GM21526 (cell line): Measurements from ENCODE around the gene OAS2.

Experiments
- ATAC-seq: cut with Tn5 transposase; IDR thresholded peaks from one replicate; pipeline ENCODE4 v1.9.1; 2021; ENCODE audit warnings: moderate library complexity; ENCODE audit not compliant: unreplicated experiment, low FRiP score

Gene OAS2

GRCh38 chr12:113007166-113007565 is 28.8 kb downstream of the OAS2 start:
- no peak for ATAC-seq

GRCh38 chr12:113010701-113011100 is 32.4 kb downstream of the OAS2 start:
- ATAC-seq = no peak

GRCh38 chr12:113014565-113014964 is 36.2 kb downstream of the OAS2 start:
- no peak for ATAC-seq

GRCh38 chr12:113016796-113017195 is 38.5 kb downstream of the OAS2 start:
- no peak for ATAC-seq

- no peak for ATAC-seq
Observed at GRCh38 chr12:113019025-113019424, 40.7 kb downstream of the OAS2 start.

GRCh38 chr12:113021500-113021899 is 43.2 kb downstream of the OAS2 start:
- no peak for ATAC-seq

- no peak for ATAC-seq
Observed at GRCh38 chr12:113022563-113023297, 44.4 kb downstream of the OAS2 start.

GRCh38 chr12:113027726-113028125 is 49.4 kb downstream of the OAS2 start:
- ATAC-seq = no peak

GRCh38 chr12:113030875-113031525 is 52.7 kb downstream of the OAS2 start:
- no peak for ATAC-seq

- ATAC-seq = no peak
Observed at GRCh38 chr12:113039911-113040445, 61.7 kb downstream of the OAS2 start.

- no peak for ATAC-seq
Observed at GRCh38 chr12:113040722-113041171, 62.4 kb downstream of the OAS2 start.

GRCh38 chr12:113041560-113041959 is 63.2 kb downstream of the OAS2 start:
- no peak for ATAC-seq

- ATAC-seq = no peak
Observed at GRCh38 chr12:113043240-113043639, 64.9 kb downstream of the OAS2 start.

GRCh38 chr12:113044516-113044915 is 66.2 kb downstream of the OAS2 start:
- no peak for ATAC-seq

- ATAC-seq = no peak
Observed at GRCh38 chr12:113048716-113049127, 70.4 kb downstream of the OAS2 start.

- no peak for ATAC-seq
Observed at GRCh38 chr12:113049976-113050742, 71.8 kb downstream of the OAS2 start.

- ATAC-seq = no peak
Observed at GRCh38 chr12:113050795-113051194, 72.5 kb downstream of the OAS2 start.

GRCh38 chr12:113051759-113052158 is 73.4 kb downstream of the OAS2 start:
- no peak for ATAC-seq

GRCh38 chr12:113052326-113052725 is 74.0 kb downstream of the OAS2 start:
- no peak for ATAC-seq

- no peak for ATAC-seq
Observed at GRCh38 chr12:113054948-113055486, 76.7 kb downstream of the OAS2 start.
